LNCaP clone FGC (cell line): ENCODE results near the gene EIF1B.

Source experiments
- DNase-seq: peaks from one replicate; pipeline ENCODE4 v3.0.0-alpha.2; 2011; ENCODE audit warnings: low read depth
- H3K4me3 ChIP-seq: 2 replicates; pipeline ENCODE4 v1.5.1; 2011; ENCODE audit warnings: mild to moderate bottlenecking, low read depth, low read length, control low read depth
- CTCF ChIP-seq: IDR thresholded peaks from 2 replicates; pipeline ENCODE4 v1.5.1; 2012; ENCODE audit warnings: mild to moderate bottlenecking; ENCODE audit not compliant: control insufficient read depth, insufficient read depth; ENCODE audit errors: extremely low read depth

Gene EIF1B

DNA sequence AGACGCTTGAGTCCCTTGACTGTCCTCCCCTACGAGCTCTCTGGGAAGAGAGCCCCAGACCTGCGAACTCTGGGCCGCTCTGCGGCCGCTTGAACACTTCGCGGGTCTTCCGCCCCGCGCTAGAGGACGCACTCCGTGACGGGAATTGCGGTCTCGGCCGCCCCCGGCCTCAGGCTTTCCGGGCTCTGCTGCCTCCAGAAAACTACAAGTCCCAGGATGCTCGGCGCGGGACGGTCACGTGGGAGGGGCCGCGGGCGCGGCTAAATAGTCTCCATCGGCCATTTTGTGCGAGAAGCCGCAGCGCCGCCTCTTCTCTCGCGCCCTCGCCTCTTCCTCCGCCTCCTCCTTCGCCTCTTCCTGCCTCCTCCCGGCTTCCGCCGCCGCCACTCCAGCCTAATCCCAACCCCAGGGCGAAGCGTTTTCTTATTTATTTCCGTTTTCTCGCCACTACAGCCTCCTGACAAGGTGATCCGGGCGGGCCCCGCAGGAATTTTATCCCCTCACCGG, at the start of gene EIF1B:
EIF1B (plus strand) TSS at position 290 of the 507 bp plus-strand sequence. CDS start 235 bp downstream, outside the sequence.
- DNase-seq, result peak; percentile 89
- peak; percentile 68 for TF ChIP-seq CTCF
- H3K4me3 ChIP-seq, result peak within 1 kb of the TSS; percentile 86

- no peak for TF ChIP-seq CTCF
- DNase-seq, result no peak
- H3K4me3 ChIP-seq, result no peak overlapping the region
Measured at GRCh38 chr3:40262331-40262730, 47.2 kb upstream of the EIF1B start.

DNA sequence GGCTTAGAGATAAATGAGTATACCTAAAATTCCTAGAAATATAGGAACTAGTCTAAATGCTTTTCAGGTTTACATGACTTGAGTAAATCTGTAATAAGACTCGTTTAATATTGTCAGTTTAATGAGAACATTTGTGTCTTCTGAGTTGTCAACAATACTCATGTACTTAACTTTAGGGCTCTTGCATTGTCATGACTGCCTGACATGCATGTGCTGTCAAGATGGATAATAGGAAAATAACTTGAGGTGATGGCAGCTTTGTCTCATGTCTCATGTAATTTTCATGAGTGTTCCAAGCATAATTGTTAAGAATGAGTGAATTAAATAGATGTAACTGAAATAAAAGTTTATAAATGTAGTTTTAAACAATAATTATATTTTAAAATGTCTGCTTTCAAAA, 45.1 kb upstream of the EIF1B start:
- peak; percentile 47 for DNase-seq
- H3K4me3 ChIP-seq, result no peak overlapping the region; the same call in 1 of the 2 replicates
- TF ChIP-seq CTCF, result no peak

DNA sequence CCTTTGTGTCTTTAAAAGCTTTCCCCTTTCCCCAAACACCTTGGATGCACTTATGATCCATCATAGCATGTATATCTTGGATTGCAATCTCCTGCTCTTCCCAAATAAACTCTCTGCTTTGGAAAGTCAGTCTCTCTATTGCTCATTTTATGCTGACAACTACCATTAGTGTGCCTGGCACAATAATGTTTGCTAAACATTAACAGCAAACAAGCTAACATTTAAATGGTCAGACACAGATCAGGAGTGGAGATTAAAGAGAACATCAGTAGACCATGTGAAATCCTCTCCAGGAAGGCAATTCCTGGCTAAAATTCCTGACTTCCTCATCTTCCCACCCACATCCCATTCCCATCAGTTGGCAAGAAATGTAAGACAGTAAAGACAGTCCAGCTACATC, 44.3 kb upstream of the EIF1B start:
- TF ChIP-seq CTCF, result no peak
- no peak overlapping the region for H3K4me3 ChIP-seq
- peak; percentile 91 for DNase-seq

- TF ChIP-seq CTCF, result no peak
- no peak for DNase-seq
- H3K4me3 ChIP-seq, result no peak overlapping the region
Measured at GRCh38 chr3:40267937-40268724, 41.4 kb upstream of the EIF1B start.

DNA sequence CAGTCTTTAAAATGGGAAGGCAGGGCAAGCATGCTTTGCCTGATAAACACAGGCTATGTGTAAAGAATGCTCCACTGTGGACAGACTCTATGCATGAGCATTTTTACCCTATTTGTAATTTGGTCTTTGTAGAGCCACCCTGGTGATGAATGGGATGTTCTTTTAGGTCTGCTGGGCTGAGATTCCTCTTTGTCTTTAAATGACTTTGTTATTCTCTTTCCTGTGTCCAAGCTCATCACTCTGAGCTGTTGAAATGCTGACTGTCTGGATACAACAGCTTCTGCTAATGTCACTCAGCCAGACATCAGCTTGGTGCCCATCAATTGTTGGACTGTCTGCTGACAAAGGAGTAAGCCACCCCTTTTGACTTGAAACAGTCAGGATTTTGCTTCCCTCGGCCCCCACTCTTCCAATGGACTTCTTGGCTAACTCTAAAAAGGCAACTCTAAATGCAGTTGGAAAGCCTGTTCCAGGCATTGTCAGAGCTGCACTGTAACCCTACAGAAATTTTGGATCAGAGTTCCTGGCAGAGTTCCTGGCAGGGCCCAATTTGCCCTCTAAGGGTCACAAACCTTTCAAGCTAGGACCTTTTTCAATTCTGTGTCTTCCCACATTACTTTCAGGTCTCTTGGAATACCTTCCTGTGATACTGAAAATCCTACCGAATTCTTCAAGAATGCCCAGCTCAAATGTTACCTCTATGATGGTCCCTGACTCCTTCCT, 40.5 kb upstream of the EIF1B start:
- DNase-seq, result no peak
- no peak overlapping the region for H3K4me3 ChIP-seq
- no peak for TF ChIP-seq CTCF

- no peak overlapping the region for H3K4me3 ChIP-seq
- no peak for TF ChIP-seq CTCF
- DNase-seq, result no peak
Measured at GRCh38 chr3:40278791-40279190, 30.7 kb upstream of the EIF1B start.
